ENCODE data around the gene AGAP1.

The AGAP1 gene

GRCh38 chr2:235576337-235576910 is 82.6 kb downstream of the AGAP1 start:
- peaks cover 18% of the 10 kb centered on the region for H3K4me1 Mint-ChIP-seq
- no peak overlapping the region for H3K4me3 Mint-ChIP-seq
- no peaks in the 10 kb centered on the region for H3K36me3 Mint-ChIP-seq (ENCODE audit: insufficient read depth)
- no peaks in the 10 kb centered on the region for H3K27me3 Mint-ChIP-seq
- H3K9me3 Mint-ChIP-seq = no peaks in the 10 kb centered on the region
- DNase-seq (ENCODE audit: low spot score in 2 of 2) = no peak
- H3K27ac Mint-ChIP-seq (ENCODE audit: low read depth) = no peak overlapping the region
- no peak for ATAC-seq (replicated peaks; ENCODE audit: extremely low read depth, poor library complexity, severe bottlenecking)

GRCh38 chr2:235577404-235578330 is 83.8 kb downstream of the AGAP1 start:
- DNase-seq (ENCODE audit: low spot score in 2 of 2) (no peak), ATAC-seq (replicated peaks; ENCODE audit: extremely low read depth, poor library complexity, severe bottlenecking) (no peak)
- H3K27ac Mint-ChIP-seq (ENCODE audit: low read depth) = no peak overlapping the region
- H3K27me3 Mint-ChIP-seq = no peaks in the 10 kb centered on the region
- H3K9me3 Mint-ChIP-seq = no peaks in the 10 kb centered on the region
- peaks cover 18% of the 10 kb centered on the region for H3K4me1 Mint-ChIP-seq
- H3K36me3 Mint-ChIP-seq (ENCODE audit: insufficient read depth) = no peaks in the 10 kb centered on the region
- no peak overlapping the region for H3K4me3 Mint-ChIP-seq

- H3K27ac Mint-ChIP-seq (ENCODE audit: low read depth) = no peak overlapping the region
- H3K4me1 Mint-ChIP-seq = peaks cover 18% of the 10 kb centered on the region
- no peak for DNase-seq (ENCODE audit: low spot score in 2 of 2)
- no peaks in the 10 kb centered on the region for H3K36me3 Mint-ChIP-seq (ENCODE audit: insufficient read depth)
- no peaks in the 10 kb centered on the region for H3K27me3 Mint-ChIP-seq
- no peak overlapping the region for H3K4me3 Mint-ChIP-seq
- H3K9me3 Mint-ChIP-seq = no peaks in the 10 kb centered on the region
- ATAC-seq (replicated peaks; ENCODE audit: extremely low read depth, poor library complexity, severe bottlenecking) = no peak
Observed at GRCh38 chr2:235579128-235579527, 85.3 kb downstream of the AGAP1 start.

DNA sequence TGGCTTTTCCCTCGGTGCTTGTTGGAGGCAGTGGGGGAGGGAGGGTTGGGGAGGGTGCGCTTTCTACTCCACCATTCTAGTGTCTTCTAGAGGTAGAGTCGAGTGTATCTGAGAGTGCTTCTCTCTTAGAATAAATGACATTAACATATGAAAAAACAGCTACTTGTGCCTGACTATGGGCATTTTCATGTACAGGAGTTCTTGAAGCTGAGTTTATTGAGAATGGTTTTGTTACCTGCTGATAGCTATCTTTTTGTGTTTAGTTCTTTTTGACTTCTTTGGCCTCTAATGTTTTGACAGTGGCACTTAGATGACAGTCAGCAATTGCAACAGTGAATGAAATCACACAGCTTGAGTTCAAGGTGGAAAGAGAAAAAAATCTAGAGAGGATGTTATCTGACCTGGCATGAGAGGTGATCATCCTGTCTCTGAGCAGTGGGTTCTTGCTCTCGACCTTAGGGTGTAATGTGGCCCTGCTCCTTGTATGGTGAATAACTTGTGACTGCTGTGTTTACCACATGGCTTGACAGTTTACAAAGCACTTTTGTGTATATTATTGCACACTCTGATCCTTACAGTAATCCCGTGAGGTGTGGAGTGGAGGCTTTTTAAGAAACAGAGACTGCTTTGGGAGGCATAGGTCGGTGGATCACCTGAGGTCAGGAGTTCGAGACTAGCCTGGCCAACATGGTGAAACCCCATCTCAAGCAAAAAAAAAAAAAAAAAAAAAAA is 86.7 kb downstream of the AGAP1 start:
- H3K36me3 Mint-ChIP-seq (ENCODE audit: insufficient read depth) = no peaks in the 10 kb centered on the region
- H3K4me1 Mint-ChIP-seq = peaks cover 12% of the 10 kb centered on the region
- ATAC-seq (replicated peaks; ENCODE audit: extremely low read depth, poor library complexity, severe bottlenecking) = no peak
- H3K27me3 Mint-ChIP-seq = no peaks in the 10 kb centered on the region
- H3K4me3 Mint-ChIP-seq = no peak overlapping the region
- no peaks in the 10 kb centered on the region for H3K9me3 Mint-ChIP-seq
- H3K27ac Mint-ChIP-seq (ENCODE audit: low read depth) = no peak overlapping the region
- DNase-seq (ENCODE audit: low spot score in 2 of 2) = no peak

DNA sequence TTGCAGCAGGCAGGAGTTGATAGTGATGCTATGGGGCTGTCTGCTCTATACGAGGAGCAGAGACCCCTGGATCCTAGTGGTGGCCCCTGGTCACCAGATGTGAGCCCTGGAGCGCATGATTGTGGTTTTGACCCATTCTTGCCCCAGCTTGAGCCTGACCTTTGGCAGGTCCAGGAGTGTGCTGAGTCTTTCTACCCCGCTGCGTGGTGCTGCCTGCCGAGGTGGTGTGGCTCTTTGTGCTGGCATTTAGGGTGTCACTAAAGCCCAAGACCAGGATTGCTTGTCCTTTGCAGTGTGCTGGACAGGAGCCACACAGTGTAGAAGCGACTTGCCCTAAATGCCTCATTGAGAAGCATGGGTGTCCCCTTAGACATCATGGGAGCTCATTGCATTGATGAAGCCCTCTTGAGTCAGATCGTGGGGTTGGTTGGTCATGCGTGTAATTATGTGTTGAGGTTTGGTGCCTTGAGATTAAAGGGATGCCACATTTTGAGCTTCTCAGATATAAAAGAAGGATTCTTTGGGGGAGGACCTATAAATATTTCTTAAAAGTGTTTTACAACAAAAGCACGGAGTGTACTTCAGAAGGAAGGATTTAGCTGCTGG is 88.3 kb downstream of the AGAP1 start:
- ATAC-seq (replicated peaks; ENCODE audit: extremely low read depth, poor library complexity, severe bottlenecking) (no peak), DNase-seq (ENCODE audit: low spot score in 2 of 2) (no peak)
- Mint-ChIP-seq H3K36me3 (ENCODE audit: insufficient read depth) (no peaks in the 10 kb centered on the region), H3K27me3 (no peaks in the 10 kb centered on the region), H3K4me3 (no peak overlapping the region), H3K27ac (ENCODE audit: low read depth) (no peak overlapping the region), H3K9me3 (no peaks in the 10 kb centered on the region), H3K4me1 (peaks cover 12% of the 10 kb centered on the region)

DNA sequence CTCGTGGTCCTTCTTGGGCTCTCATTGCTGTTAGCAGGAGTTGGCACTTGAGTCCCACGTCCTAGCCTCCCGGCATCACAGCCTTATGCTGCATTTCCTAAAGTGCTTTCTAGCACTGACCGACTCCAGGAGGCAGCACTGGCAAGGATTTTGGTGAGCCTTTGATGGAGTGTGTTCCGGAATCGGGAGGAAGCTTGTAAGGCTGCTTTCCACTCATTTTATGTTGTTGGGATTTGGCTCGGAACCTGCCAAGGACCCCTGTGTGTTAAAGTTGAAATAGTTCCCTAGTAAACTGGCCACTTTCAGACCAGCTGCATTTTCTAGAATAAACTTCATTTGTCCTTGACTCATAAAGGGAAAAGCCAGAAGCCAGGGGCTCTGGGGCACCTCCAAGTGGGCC is 88.9 kb downstream of the AGAP1 start:
- Mint-ChIP-seq H3K27ac (ENCODE audit: low read depth) (no peak overlapping the region), H3K4me3 (no peak overlapping the region), H3K27me3 (no peaks in the 10 kb centered on the region), H3K9me3 (no peaks in the 10 kb centered on the region), H3K36me3 (ENCODE audit: insufficient read depth) (no peaks in the 10 kb centered on the region), H3K4me1 (peaks cover 12% of the 10 kb centered on the region)
- DNase-seq (ENCODE audit: low spot score in 2 of 2) = no peak
- no peak for ATAC-seq (replicated peaks; ENCODE audit: extremely low read depth, poor library complexity, severe bottlenecking)

DNA sequence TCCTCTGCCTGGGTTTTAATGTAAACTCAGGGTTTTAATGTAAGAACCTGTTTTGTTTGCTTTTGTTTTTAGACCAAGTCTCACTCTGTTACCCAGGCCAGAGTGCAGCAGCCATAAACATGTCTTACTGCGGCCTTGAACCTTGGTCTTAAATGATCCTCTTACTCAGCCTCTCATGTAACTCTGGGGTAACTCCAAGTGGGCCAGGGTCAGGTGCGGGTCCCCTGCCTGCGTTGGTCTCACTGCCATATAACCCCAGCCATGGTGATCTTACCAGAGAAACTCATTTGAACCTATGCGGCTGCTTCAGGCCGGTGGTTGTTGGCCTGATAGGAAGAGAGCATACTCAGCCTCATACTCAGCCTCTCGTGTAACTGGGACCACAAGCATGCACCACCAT is 89.3 kb downstream of the AGAP1 start:
- no peak for ATAC-seq (replicated peaks; ENCODE audit: extremely low read depth, poor library complexity, severe bottlenecking)
- H3K4me1 Mint-ChIP-seq = peaks cover 12% of the 10 kb centered on the region
- H3K27me3 Mint-ChIP-seq = no peaks in the 10 kb centered on the region
- H3K36me3 Mint-ChIP-seq (ENCODE audit: insufficient read depth) = no peaks in the 10 kb centered on the region
- H3K27ac Mint-ChIP-seq (ENCODE audit: low read depth) = no peak overlapping the region
- no peak overlapping the region for H3K4me3 Mint-ChIP-seq
- DNase-seq (ENCODE audit: low spot score in 2 of 2) = no peak
- H3K9me3 Mint-ChIP-seq = no peaks in the 10 kb centered on the region

- no peaks in the 10 kb centered on the region for H3K36me3 Mint-ChIP-seq (ENCODE audit: insufficient read depth)
- H3K4me3 Mint-ChIP-seq = no peak overlapping the region
- no peak overlapping the region for H3K27ac Mint-ChIP-seq (ENCODE audit: low read depth)
- ATAC-seq (replicated peaks; ENCODE audit: extremely low read depth, poor library complexity, severe bottlenecking) (no peak), DNase-seq (ENCODE audit: low spot score in 2 of 2) (no peak)
- H3K4me1 Mint-ChIP-seq = peaks cover 12% of the 10 kb centered on the region
- H3K27me3 Mint-ChIP-seq = no peaks in the 10 kb centered on the region
- no peaks in the 10 kb centered on the region for H3K9me3 Mint-ChIP-seq
Observed at GRCh38 chr2:235583925-235584637, 90.2 kb downstream of the AGAP1 start.

- H3K4me3 Mint-ChIP-seq = no peak overlapping the region
- no peak overlapping the region for H3K27ac Mint-ChIP-seq (ENCODE audit: low read depth)
- no peak for ATAC-seq (replicated peaks; ENCODE audit: extremely low read depth, poor library complexity, severe bottlenecking)
- H3K4me1 Mint-ChIP-seq = peaks cover 11% of the 10 kb centered on the region
- no peaks in the 10 kb centered on the region for H3K9me3 Mint-ChIP-seq
- H3K36me3 Mint-ChIP-seq (ENCODE audit: insufficient read depth) = no peaks in the 10 kb centered on the region
- DNase-seq (ENCODE audit: low spot score in 2 of 2) = no peak
- no peaks in the 10 kb centered on the region for H3K27me3 Mint-ChIP-seq
Observed at GRCh38 chr2:235584638-235585007, 90.8 kb downstream of the AGAP1 start.

- Mint-ChIP-seq H3K4me1 (no peaks in the 10 kb centered on the region), H3K9me3 (no peaks in the 10 kb centered on the region), H3K27me3 (no peaks in the 10 kb centered on the region), H3K36me3 (ENCODE audit: insufficient read depth) (no peaks in the 10 kb centered on the region), H3K27ac (ENCODE audit: low read depth) (no peak overlapping the region), H3K4me3 (no peak overlapping the region)
- DNase-seq (ENCODE audit: low spot score in 2 of 2) (no peak), ATAC-seq (replicated peaks; ENCODE audit: extremely low read depth, poor library complexity, severe bottlenecking) (no peak)
Observed at GRCh38 chr2:235587202-235587601, 93.4 kb downstream of the AGAP1 start.

- ATAC-seq (replicated peaks; ENCODE audit: extremely low read depth, poor library complexity, severe bottlenecking) (no peak), DNase-seq (ENCODE audit: low spot score in 2 of 2) (no peak)
- Mint-ChIP-seq H3K9me3 (no peaks in the 10 kb centered on the region), H3K4me3 (no peak overlapping the region), H3K4me1 (no peaks in the 10 kb centered on the region), H3K36me3 (ENCODE audit: insufficient read depth) (no peaks in the 10 kb centered on the region), H3K27me3 (no peaks in the 10 kb centered on the region), H3K27ac (ENCODE audit: low read depth) (no peak overlapping the region)
Observed at GRCh38 chr2:235588750-235589149, 94.9 kb downstream of the AGAP1 start.

- Mint-ChIP-seq H3K27me3 (no peaks in the 10 kb centered on the region), H3K4me1 (no peaks in the 10 kb centered on the region), H3K27ac (ENCODE audit: low read depth) (no peak overlapping the region), H3K4me3 (no peak overlapping the region), H3K9me3 (no peaks in the 10 kb centered on the region), H3K36me3 (ENCODE audit: insufficient read depth) (no peaks in the 10 kb centered on the region)
- DNase-seq (ENCODE audit: low spot score in 2 of 2) (no peak), ATAC-seq (replicated peaks; ENCODE audit: extremely low read depth, poor library complexity, severe bottlenecking) (no peak)
Observed at GRCh38 chr2:235591231-235591730, 97.4 kb downstream of the AGAP1 start.
